GM12865 (cell line): ENCODE measurements around the gene BARHL2.

Source experiments
- DNase-seq: peaks from one replicate; pipeline ENCODE4 v3.0.0; 2010; ENCODE audit warnings: low read depth
- H3K4me3 ChIP-seq: 2 replicates; pipeline ENCODE4 v1.5.1; 2011; ENCODE audit warnings: mild to moderate bottlenecking, low read depth, low read length, control low read depth
- CTCF ChIP-seq: IDR thresholded peaks from 2 replicates; pipeline ENCODE4 v1.5.1; 2011; ENCODE audit warnings: low read length, control low read depth, low read depth, inconsistent platforms; ENCODE audit not compliant: insufficient read depth; ENCODE audit errors: missing control alignments

The BARHL2 gene

GRCh38 chr1:90714521-90714951 lies 2.6 kb downstream of the BARHL2 start:
- H3K4me3 ChIP-seq: no peak overlapping the region
- no peak for TF ChIP-seq CTCF
- no peak for DNase-seq

GRCh38 chr1:90713741-90714509 lies 3.2 kb downstream of the BARHL2 start:
- no peak for DNase-seq
- no peak for TF ChIP-seq CTCF
- H3K4me3 ChIP-seq: no peak overlapping the region

- no peak for TF ChIP-seq CTCF
- DNase-seq: no peak
- no peak overlapping the region for H3K4me3 ChIP-seq
Observed at GRCh38 chr1:90712915-90713730, 4.0 kb downstream of the BARHL2 start.

GRCh38 chr1:90712153-90712856 lies 4.8 kb downstream of the BARHL2 start:
- no peak overlapping the region for H3K4me3 ChIP-seq
- no peak for DNase-seq
- TF ChIP-seq CTCF: no peak

- no peak for TF ChIP-seq CTCF
- no peak for DNase-seq
- H3K4me3 ChIP-seq: no peak overlapping the region
Observed at GRCh38 chr1:90711696-90712095, 5.4 kb downstream of the BARHL2 start.

- no peak overlapping the region for H3K4me3 ChIP-seq
Observed at GRCh38 chr1:90710579-90711536, 6.2 kb downstream of the BARHL2 start.

More at GRCh38 chr1:90710579-90711536, 6.2 kb downstream of the BARHL2 start:
- DNase-seq: no peak
- no peak for TF ChIP-seq CTCF
